Measurements from ENCODE around the gene PAEP. TPM values are rescaled to one million over a fixed set of nuclear protein-coding genes. Genes with fewer than 3 reads are reported as not detected.
"Not testable (repeated sequence)": the region's sequence is repeated elsewhere in the genome, so short reads cannot be mapped to it uniquely, and the experiment has no call there.

The PAEP gene
- total RNA-seq, 1 donor from 2014 or later, result not detected

DNA sequence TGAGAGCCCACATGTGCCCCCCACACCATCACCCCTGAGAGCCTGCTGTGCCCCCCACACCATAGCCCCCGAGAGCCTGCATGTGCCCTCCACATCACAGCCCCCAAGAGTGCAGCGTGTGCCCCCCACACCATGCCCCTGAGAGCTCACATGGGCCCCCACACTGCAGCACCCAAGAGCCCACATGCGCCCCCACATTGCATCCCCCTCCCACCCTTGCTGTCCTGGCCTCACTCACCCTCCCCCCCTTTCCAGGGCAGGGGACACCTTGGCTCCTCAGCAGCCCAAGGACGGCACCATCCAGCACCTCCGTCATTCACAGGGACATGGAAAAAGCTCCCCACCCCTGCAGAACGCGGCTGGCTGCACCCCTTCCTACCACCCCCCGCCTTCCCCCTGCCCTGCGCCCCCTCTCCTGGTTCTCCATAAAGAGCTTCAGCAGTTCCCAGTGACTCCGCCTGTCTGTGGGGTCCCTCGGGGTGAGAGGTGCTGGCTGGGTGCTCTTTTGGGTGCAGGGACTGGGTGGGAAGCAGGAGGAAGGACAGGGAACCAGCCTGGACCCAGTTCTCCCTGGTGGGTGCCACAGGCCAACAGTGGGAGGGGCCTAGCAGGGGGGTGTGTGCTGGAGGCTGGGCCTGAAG lies 35.3 kb upstream of the PAEP start:
- Histone ChIP-seq H3K36me3 (ENCODE audit: control insufficient read depth in 3 of 3, insufficient read depth in 3 of 3, low read length in 3 of 3) (no peaks in the 10 kb centered on the region), H3K9me3 (ENCODE audit: control insufficient read depth in 3 of 3, low read length in 3 of 3) (no peaks in the 10 kb centered on the region), H3K9ac (ENCODE audit: low read depth in 1 of 3, low read length in 3 of 3) (no peak overlapping the region), H3K27me3 (ENCODE audit: control insufficient read depth in 3 of 3, insufficient read depth in 3 of 3, low read length in 3 of 3) (peaks cover 9 to 36% (median 34%) of the 10 kb centered on the region in 3 donors), H3K4me1 (ENCODE audit: control insufficient read depth in 3 of 3, insufficient read depth in 3 of 3, low read length in 3 of 3) (peaks cover 0 to 3% (median 0%) of the 10 kb centered on the region in 3 donors), H3K27ac (ENCODE audit: low read depth, low read length) (no peak overlapping the region), H3K4me3 (ENCODE audit: low read length in 3 of 3) (no peak overlapping the region)

DNA sequence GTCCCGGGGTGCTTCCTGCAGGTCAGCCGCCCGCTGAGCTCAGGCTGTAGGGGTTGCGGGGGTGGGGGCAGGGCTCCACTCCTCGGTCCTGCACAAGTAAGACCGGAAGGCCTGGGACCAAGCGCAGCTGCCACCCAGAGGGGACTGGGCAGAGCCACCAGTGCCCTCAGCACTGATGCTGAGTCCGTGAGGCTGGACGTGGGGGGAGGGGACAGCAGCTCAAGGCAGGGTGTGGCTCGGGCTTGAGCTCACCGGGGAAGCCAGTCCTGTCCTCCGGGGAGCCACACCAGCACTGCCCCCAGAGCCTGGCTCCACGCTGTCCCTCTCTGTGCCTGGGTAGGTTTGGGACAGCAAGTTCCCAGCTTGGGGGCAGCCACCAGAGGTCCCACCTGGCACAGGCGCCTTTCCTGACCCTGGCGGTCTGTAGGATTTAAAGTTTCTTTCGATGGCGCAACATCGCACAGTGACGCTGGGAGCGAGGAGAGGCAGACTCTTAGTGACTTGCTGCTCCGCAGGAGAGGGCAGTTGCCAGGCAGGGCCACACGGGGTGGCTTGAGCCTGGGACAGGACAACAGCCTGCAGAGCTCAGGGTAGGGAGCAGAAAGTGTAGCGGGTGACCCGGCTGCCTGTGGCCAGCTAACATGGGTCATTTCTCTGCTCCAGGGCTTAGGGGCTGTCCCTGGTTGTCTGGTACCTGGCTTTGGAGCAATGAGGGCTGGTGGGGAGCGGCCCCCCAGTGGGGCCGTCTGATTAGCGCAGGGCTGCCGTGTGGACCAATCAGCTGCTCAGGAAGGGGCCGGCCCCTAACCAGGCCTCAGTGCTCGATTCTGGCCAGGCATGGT lies 34.6 kb upstream of the PAEP start:
- no peak overlapping the region for H3K9ac ChIP-seq (ENCODE audit: low read depth in 1 of 3, low read length in 3 of 3)
- H3K27me3 ChIP-seq (ENCODE audit: control insufficient read depth in 3 of 3, insufficient read depth in 3 of 3, low read length in 3 of 3), result peaks cover 9 to 38% (median 36%) of the 10 kb centered on the region in 3 donors
- H3K27ac ChIP-seq (ENCODE audit: low read depth, low read length), result no peak overlapping the region
- peaks cover 0 to 3% (median 0%) of the 10 kb centered on the region in 3 donors for H3K4me1 ChIP-seq (ENCODE audit: control insufficient read depth in 3 of 3, insufficient read depth in 3 of 3, low read length in 3 of 3)
- H3K9me3 ChIP-seq (ENCODE audit: control insufficient read depth in 3 of 3, low read length in 3 of 3), result no peaks in the 10 kb centered on the region
- no peaks in the 10 kb centered on the region for H3K36me3 ChIP-seq (ENCODE audit: control insufficient read depth in 3 of 3, insufficient read depth in 3 of 3, low read length in 3 of 3)
- no peak overlapping the region for H3K4me3 ChIP-seq (ENCODE audit: low read length in 3 of 3)

DNA sequence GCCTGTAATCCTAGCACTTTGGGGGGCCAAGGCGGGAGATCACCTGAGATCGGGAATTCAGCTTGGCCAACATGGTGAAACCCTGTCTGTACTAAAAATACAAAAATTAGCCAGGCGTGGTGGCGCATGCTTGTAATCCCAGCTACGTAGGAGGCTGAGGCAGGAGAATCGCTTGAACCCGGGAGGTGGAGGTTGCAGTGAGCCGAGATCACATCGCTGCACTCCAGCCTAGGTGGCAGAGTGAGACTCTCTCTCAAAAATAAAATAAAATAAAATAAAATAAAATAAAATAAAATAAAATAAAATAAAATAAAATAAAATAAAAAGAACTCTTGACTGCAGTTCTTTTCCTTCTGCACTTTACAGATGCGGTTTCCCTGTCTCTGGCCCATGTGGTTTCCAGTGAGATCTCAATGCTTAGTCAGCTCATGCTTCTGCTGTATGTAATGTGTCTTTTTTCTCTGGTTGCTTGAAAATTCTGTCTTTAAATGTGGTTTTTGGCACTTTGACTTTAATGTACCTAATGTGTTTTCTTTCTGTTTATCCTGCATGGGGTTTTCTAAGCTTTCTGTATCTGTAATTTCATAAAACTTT lies 32.6 kb upstream of the PAEP start:
- H3K27me3 ChIP-seq (ENCODE audit: control insufficient read depth in 3 of 3, insufficient read depth in 3 of 3, low read length in 3 of 3), result peaks cover 13 to 33% (median 20%) of the 10 kb centered on the region in 3 donors
- not testable (repeated sequence) for H3K27ac ChIP-seq (ENCODE audit: low read depth, low read length)

DNA sequence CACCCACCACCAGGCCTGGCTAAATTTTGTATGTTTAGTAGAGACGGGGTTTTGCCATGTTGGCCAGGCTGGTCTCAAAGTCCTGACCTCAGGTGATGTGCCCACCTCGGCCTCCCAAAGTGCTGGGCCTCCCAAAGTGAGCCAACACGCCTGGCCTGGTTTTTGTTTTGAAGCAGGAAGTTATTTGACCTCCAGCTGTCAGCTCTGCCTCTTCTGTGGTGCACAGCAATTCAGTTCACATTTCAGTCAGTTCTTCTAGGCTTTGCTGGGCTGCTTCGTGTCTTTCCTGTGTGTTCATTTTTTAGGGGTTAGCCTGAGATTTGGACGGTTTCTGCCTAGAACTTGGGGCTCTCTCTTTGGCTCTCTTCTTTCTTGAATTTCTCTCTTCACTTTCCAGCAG lies 31.4 kb upstream of the PAEP start:
- H3K4me1 ChIP-seq (ENCODE audit: control insufficient read depth in 3 of 3, insufficient read depth in 3 of 3, low read length in 3 of 3), result no peaks in the 10 kb centered on the region
- no peak overlapping the region for H3K9ac ChIP-seq (ENCODE audit: low read depth in 1 of 3, low read length in 3 of 3)
- H3K36me3 ChIP-seq (ENCODE audit: control insufficient read depth in 3 of 3, insufficient read depth in 3 of 3, low read length in 3 of 3), result no peaks in the 10 kb centered on the region
- H3K27me3 ChIP-seq (ENCODE audit: control insufficient read depth in 3 of 3, insufficient read depth in 3 of 3, low read length in 3 of 3), result peaks cover 13 to 28% (median 28%) of the 10 kb centered on the region in 3 donors
- H3K4me3 ChIP-seq (ENCODE audit: low read length in 3 of 3), result no peak overlapping the region
- no peak overlapping the region for H3K27ac ChIP-seq (ENCODE audit: low read depth, low read length)
- H3K9me3 ChIP-seq (ENCODE audit: control insufficient read depth in 3 of 3, low read length in 3 of 3), result no peaks in the 10 kb centered on the region

More for the DNA sequence above, 32.6 kb upstream of the PAEP start:
- not testable (repeated sequence) for H3K9ac ChIP-seq (ENCODE audit: low read depth in 1 of 3, low read length in 3 of 3); H3K4me1 ChIP-seq (ENCODE audit: control insufficient read depth in 3 of 3, insufficient read depth in 3 of 3, low read length in 3 of 3); H3K36me3 ChIP-seq (ENCODE audit: control insufficient read depth in 3 of 3, insufficient read depth in 3 of 3, low read length in 3 of 3); H3K4me3 ChIP-seq (ENCODE audit: low read length in 3 of 3); H3K9me3 ChIP-seq (ENCODE audit: control insufficient read depth in 3 of 3, low read length in 3 of 3)

DNA sequence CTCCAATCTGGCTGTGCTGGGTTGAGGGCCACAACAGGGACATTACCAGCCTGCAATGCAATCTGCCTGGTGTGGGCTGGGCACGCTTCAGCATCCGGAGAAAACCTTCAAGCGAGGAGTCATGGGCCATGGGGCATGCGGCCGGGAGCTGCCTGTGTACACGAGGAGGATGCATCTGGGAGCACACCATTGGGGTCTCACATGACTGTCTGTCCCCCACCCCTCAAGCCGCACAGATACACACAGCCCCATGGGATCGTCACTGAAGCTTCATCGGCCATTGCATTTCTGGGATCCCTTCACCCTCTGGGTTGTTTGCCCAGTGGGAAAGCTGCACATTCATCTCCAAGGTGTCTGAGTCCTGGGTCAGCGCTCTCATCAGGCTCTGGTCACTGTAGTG lies 30.5 kb upstream of the PAEP start:
- Histone ChIP-seq H3K36me3 (ENCODE audit: control insufficient read depth in 3 of 3, insufficient read depth in 3 of 3, low read length in 3 of 3) (no peaks in the 10 kb centered on the region), H3K9ac (ENCODE audit: low read depth in 1 of 3, low read length in 3 of 3) (no peak overlapping the region), H3K4me1 (ENCODE audit: control insufficient read depth in 3 of 3, insufficient read depth in 3 of 3, low read length in 3 of 3) (no peaks in the 10 kb centered on the region), H3K27me3 (ENCODE audit: control insufficient read depth in 3 of 3, insufficient read depth in 3 of 3, low read length in 3 of 3) (peaks cover 13 to 24% (median 23%) of the 10 kb centered on the region in 3 donors), H3K27ac (ENCODE audit: low read depth, low read length) (no peak overlapping the region), H3K9me3 (ENCODE audit: control insufficient read depth in 3 of 3, low read length in 3 of 3) (no peaks in the 10 kb centered on the region), H3K4me3 (ENCODE audit: low read length in 3 of 3) (no peak overlapping the region)

DNA sequence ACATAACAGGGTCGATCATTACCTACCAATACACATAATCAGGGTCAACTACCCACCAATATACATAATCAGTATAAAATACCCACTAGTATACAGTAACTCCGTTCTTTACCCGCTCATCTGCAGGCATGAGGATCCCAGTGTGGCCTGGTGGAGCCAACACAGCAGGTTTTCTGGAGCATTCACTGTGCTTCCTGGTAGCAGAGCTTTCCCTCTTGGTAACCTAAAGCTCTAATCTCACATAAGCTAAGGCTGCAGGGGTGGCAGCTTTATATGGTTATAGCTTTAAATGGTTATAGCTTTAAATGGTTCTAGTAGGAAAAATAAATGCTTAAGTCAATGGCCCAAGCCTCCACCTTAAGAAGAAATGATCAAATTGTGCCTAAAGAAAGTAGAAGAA lies 28.4 kb upstream of the PAEP start:
- peaks cover 0 to 2% (median 0%) of the 10 kb centered on the region in 3 donors for H3K9me3 ChIP-seq (ENCODE audit: control insufficient read depth in 3 of 3, low read length in 3 of 3)
- no peaks in the 10 kb centered on the region for H3K36me3 ChIP-seq (ENCODE audit: control insufficient read depth in 3 of 3, insufficient read depth in 3 of 3, low read length in 3 of 3)
- no peak overlapping the region for H3K9ac ChIP-seq (ENCODE audit: low read depth in 1 of 3, low read length in 3 of 3)
- H3K27me3 ChIP-seq (ENCODE audit: control insufficient read depth in 3 of 3, insufficient read depth in 3 of 3, low read length in 3 of 3), result peaks cover 13 to 24% (median 13%) of the 10 kb centered on the region in 3 donors
- H3K4me1 ChIP-seq (ENCODE audit: control insufficient read depth in 3 of 3, insufficient read depth in 3 of 3, low read length in 3 of 3), result no peaks in the 10 kb centered on the region
- H3K27ac ChIP-seq (ENCODE audit: low read depth, low read length), result no peak overlapping the region
- H3K4me3 ChIP-seq (ENCODE audit: low read length in 3 of 3), result no peak overlapping the region

DNA sequence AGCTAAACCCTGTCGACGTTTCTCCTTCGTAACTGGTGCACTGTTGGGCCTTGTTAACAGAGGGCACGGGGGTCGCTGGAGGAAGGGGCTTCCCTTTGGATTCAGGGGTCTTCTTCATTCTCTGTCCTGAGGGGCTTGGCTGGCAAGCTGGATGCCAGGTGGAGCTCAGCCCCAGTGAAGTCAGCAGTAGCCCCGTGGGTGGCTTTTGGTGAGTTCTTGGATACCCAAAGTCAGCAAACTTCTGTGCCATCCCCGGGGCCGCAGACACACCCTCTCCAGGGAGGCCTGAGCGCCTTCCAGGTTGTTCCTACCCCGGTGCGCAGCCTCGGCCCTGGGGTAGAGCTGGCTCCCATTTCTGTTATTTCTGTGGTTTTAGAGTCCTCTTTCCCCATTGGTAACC lies 27.9 kb upstream of the PAEP start:
- Histone ChIP-seq H3K27me3 (ENCODE audit: control insufficient read depth in 3 of 3, insufficient read depth in 3 of 3, low read length in 3 of 3) (peaks cover 10 to 20% (median 13%) of the 10 kb centered on the region in 3 donors), H3K4me3 (ENCODE audit: low read length in 3 of 3) (no peak overlapping the region), H3K27ac (ENCODE audit: low read depth, low read length) (no peak overlapping the region), H3K4me1 (ENCODE audit: control insufficient read depth in 3 of 3, insufficient read depth in 3 of 3, low read length in 3 of 3) (no peaks in the 10 kb centered on the region), H3K9me3 (ENCODE audit: control insufficient read depth in 3 of 3, low read length in 3 of 3) (peaks cover 0 to 2% (median 0%) of the 10 kb centered on the region in 3 donors), H3K36me3 (ENCODE audit: control insufficient read depth in 3 of 3, insufficient read depth in 3 of 3, low read length in 3 of 3) (no peaks in the 10 kb centered on the region), H3K9ac (ENCODE audit: low read depth in 1 of 3, low read length in 3 of 3) (no peak overlapping the region)

DNA sequence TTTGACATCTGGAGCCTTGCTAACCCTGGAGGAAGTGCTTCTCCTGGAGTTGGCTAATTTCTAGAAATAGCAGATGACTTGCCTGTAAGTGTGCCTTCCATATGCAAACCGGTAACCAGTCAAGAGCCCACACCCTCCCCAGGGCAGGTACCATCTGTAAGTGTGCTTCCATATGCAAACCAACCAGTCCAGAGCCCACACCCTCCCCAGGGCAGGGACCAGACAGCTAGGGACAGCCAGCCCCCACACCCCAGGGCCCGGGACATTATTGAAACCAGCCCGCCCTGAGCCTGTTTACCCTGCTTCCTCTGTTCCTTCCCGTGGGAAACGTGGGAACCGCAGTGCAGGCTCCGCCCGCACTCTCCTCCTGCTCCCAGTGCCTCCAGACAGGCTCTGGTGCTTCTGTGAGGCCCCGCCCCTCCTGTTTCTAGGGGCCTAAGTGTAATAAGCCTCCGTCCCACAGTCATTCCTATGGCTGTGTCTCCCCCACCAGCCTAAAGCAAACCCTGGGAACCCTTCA lies 27.3 kb upstream of the PAEP start:
- H3K4me1 ChIP-seq (ENCODE audit: control insufficient read depth in 3 of 3, insufficient read depth in 3 of 3, low read length in 3 of 3); H3K27ac ChIP-seq (ENCODE audit: low read depth, low read length); H3K9ac ChIP-seq (ENCODE audit: low read depth in 1 of 3, low read length in 3 of 3): not testable (repeated sequence)

DNA sequence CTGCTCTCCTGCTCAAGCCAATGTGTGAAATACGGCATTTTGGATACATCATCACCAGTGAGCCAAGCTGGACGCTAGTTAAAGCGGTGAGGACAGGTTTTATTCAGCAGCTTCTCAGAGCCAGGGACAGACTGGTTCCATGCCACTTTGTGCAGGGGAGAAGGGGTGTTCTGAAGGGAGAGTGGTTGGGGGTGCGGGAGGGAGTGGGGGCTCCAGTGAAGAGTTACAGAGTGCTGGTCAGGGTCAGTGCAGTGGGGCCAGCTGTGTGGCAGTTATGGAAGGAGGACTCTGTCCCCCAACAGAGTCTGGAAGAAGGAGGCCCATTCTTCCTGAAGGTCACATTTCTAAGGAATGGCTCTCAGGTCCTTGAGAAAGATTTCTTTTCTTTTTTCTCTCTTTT lies 26.7 kb upstream of the PAEP start:
- not testable (repeated sequence) for H3K27ac ChIP-seq (ENCODE audit: low read depth, low read length); H3K4me1 ChIP-seq (ENCODE audit: control insufficient read depth in 3 of 3, insufficient read depth in 3 of 3, low read length in 3 of 3); H3K4me3 ChIP-seq (ENCODE audit: low read length in 3 of 3); H3K9me3 ChIP-seq (ENCODE audit: control insufficient read depth in 3 of 3, low read length in 3 of 3); H3K36me3 ChIP-seq (ENCODE audit: control insufficient read depth in 3 of 3, insufficient read depth in 3 of 3, low read length in 3 of 3)
- Histone ChIP-seq H3K27me3 (ENCODE audit: control insufficient read depth in 3 of 3, insufficient read depth in 3 of 3, low read length in 3 of 3) (peaks cover 10 to 20% (median 13%) of the 10 kb centered on the region in 3 donors), H3K9ac (ENCODE audit: low read depth in 1 of 3, low read length in 3 of 3) (peak overlapping the region in 1 of 3 donors; percentile 8)

More for the DNA sequence above, 27.3 kb upstream of the PAEP start:
- H3K4me3 ChIP-seq (ENCODE audit: low read length in 3 of 3); H3K36me3 ChIP-seq (ENCODE audit: control insufficient read depth in 3 of 3, insufficient read depth in 3 of 3, low read length in 3 of 3); H3K9me3 ChIP-seq (ENCODE audit: control insufficient read depth in 3 of 3, low read length in 3 of 3): not testable (repeated sequence)
- peaks cover 10 to 20% (median 13%) of the 10 kb centered on the region in 3 donors for H3K27me3 ChIP-seq (ENCODE audit: control insufficient read depth in 3 of 3, insufficient read depth in 3 of 3, low read length in 3 of 3)

DNA sequence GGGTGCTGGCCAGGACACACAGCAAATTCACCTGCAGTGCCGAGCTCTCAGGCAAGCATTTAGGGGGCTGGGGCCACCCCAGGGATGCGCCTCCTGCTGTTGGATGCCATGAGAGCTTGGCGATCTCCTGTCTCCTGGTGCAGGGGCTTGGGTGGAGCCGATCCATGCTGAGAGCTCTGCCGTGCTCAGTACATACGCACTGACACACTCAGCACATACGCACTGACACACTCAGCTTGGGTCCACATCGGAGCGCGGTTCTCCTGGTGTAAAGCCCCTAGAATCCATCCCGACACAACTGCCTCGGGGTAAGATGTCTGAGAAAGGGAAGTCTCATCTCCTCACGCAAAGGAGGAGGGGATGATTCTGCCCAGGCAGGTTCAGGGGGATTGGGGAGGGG lies 25.9 kb upstream of the PAEP start:
- H3K27me3 ChIP-seq (ENCODE audit: control insufficient read depth in 3 of 3, insufficient read depth in 3 of 3, low read length in 3 of 3), result peaks cover 9 to 18% (median 13%) of the 10 kb centered on the region in 3 donors
- not testable (repeated sequence) for H3K4me1 ChIP-seq (ENCODE audit: control insufficient read depth in 3 of 3, insufficient read depth in 3 of 3, low read length in 3 of 3); H3K36me3 ChIP-seq (ENCODE audit: control insufficient read depth in 3 of 3, insufficient read depth in 3 of 3, low read length in 3 of 3); H3K9me3 ChIP-seq (ENCODE audit: control insufficient read depth in 3 of 3, low read length in 3 of 3); H3K9ac ChIP-seq (ENCODE audit: low read depth in 1 of 3, low read length in 3 of 3); H3K27ac ChIP-seq (ENCODE audit: low read depth, low read length); H3K4me3 ChIP-seq (ENCODE audit: low read length in 3 of 3)
